Measurements from ENCODE around the gene TOM1L2. TPM values are rescaled to one million over a fixed set of nuclear protein-coding genes. Genes with fewer than 3 reads are reported as not detected.

TOM1L2 gene
- total and polyA plus RNA-seq, 2 donors from 2014 or later = 28.2 to 59.4 TPM

DNA sequence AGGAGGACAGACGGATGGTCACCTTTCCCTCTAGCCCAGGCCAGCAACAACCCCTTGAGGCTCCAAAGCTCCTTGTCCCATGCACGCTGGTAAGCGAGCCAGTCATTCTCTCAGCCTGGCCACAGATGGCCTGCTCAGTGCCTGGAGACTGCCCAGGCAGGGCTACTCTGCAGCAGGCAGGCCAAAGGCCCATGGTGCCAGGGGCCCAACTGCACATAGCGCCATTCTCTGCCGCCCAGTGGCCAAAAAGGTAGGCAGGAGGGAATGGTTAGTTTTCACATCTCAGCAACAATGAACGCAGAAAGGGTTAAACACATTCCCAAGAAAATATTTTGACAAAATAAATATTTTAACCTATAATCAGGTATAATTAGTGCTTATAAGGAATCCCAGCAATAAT, 127.7 kb downstream of the TOM1L2 start:
- no peak for FAIRE-seq
- no peak overlapping the region for H3K4me3 ChIP-seq (ENCODE audit: low read length in 3 of 3)
- TF ChIP-seq, protein P1, sequence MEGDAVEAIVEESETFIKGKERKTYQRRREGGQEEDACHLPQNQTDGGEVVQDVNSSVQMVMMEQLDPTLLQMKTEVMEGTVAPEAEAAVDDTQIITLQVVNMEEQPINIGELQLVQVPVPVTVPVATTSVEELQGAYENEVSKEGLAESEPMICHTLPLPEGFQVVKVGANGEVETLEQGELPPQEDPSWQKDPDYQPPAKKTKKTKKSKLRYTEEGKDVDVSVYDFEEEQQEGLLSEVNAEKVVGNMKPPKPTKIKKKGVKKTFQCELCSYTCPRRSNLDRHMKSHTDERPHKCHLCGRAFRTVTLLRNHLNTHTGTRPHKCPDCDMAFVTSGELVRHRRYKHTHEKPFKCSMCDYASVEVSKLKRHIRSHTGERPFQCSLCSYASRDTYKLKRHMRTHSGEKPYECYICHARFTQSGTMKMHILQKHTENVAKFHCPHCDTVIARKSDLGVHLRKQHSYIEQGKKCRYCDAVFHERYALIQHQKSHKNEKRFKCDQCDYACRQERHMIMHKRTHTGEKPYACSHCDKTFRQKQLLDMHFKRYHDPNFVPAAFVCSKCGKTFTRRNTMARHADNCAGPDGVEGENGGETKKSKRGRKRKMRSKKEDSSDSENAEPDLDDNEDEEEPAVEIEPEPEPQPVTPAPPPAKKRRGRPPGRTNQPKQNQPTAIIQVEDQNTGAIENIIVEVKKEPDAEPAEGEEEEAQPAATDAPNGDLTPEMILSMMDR (IDR thresholded peaks at IDR 0.05; ENCODE audit: borderline replicate concordance, extremely low read depth, insufficient read depth) = no peak
- no peaks in the 10 kb centered on the region for H3K27me3 ChIP-seq (ENCODE audit: control insufficient read depth, insufficient read depth, low read length)
- peak in 1 of 5 donors; percentile 38 for DNase-seq
- intact Hi-C loops (cut with DNase I) = no loop called here
- H3K36me3 ChIP-seq (ENCODE audit: control insufficient read depth in 2 of 3, insufficient read depth in 3 of 3, low read length in 3 of 3) = peaks cover 0 to 2% (median 0%) of the 10 kb centered on the region in 3 donors
- H3K4me1 ChIP-seq (ENCODE audit: control insufficient read depth in 2 of 3, insufficient read depth in 2 of 3, low read depth in 1 of 3, low read length in 3 of 3) = peaks cover 0 to 26% (median 25%) of the 10 kb centered on the region in 3 donors
- H3K9ac ChIP-seq (ENCODE audit: low read length in 3 of 3) = no peak overlapping the region
- H3K27ac ChIP-seq (ENCODE audit: low read depth in 2 of 2, low read length in 2 of 2) = no peak overlapping the region
- no peaks in the 10 kb centered on the region for H3K9me3 ChIP-seq (ENCODE audit: control insufficient read depth in 2 of 3, insufficient read depth in 1 of 3, low read length in 3 of 3)

DNA sequence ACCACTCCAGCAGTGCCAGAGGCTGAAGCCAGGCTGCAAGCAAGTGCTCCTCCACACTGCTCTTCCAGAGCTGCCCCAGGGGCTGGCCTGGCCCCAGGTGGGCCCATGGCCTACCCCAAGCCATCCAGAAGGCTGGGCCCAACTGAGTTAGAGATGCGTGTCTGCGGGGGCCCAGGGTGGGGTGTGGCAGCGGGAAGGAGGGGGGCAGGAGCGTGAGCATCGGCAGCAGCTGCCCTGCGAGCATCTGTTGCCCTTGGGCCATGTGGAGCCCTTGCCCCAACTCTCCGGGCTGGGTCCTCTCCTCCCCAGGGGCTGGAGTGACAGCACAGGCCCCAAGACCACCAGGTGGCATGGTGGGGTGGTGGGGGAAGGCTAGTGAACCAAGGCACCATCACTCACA, 128.1 kb downstream of the TOM1L2 start:
- TF ChIP-seq, protein P1 (IDR thresholded peaks at IDR 0.05; ENCODE audit: borderline replicate concordance, extremely low read depth, insufficient read depth) = no peak
- Histone ChIP-seq H3K27ac (ENCODE audit: low read depth in 2 of 2, low read length in 2 of 2) (no peak overlapping the region), H3K9me3 (ENCODE audit: control insufficient read depth in 2 of 3, insufficient read depth in 1 of 3, low read length in 3 of 3) (no peaks in the 10 kb centered on the region), H3K36me3 (ENCODE audit: control insufficient read depth in 2 of 3, insufficient read depth in 3 of 3, low read length in 3 of 3) (peaks cover 0 to 2% (median 0%) of the 10 kb centered on the region in 3 donors), H3K27me3 (ENCODE audit: control insufficient read depth, insufficient read depth, low read length) (no peaks in the 10 kb centered on the region), H3K4me1 (ENCODE audit: control insufficient read depth in 2 of 3, insufficient read depth in 2 of 3, low read depth in 1 of 3, low read length in 3 of 3) (peaks cover 0 to 25% (median 24%) of the 10 kb centered on the region in 3 donors), H3K4me3 (ENCODE audit: low read length in 3 of 3) (no peak overlapping the region), H3K9ac (ENCODE audit: low read length in 3 of 3) (no peak overlapping the region)
- DNase-seq (peak in 1 of 5 donors; percentile 47), FAIRE-seq (no peak)
- intact Hi-C loops (cut with DNase I) = no loop called here

DNA sequence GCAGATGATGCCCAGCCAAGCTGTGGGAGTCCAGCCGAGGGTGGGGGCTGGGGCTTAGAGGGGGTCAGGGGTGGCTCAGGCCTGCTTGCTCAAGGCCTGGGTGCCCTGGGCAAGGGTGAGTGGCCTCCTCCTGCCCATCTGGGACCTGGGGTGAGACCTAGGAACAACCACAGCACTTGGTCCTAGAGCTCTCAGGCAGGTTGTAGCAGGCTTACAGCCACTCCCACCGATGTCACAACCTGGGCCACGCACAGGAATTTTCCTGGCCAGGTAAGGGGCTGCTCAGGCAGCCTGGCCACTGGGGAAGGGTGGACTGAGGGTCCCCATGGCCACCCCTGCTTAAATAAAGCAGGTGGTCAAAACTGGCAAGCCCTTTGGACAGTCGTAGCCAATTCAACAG, 129.1 kb downstream of the TOM1L2 start:
- H3K9me3 ChIP-seq (ENCODE audit: control insufficient read depth in 2 of 3, insufficient read depth in 1 of 3, low read length in 3 of 3) = no peaks in the 10 kb centered on the region
- peaks cover 0 to 31% (median 24%) of the 10 kb centered on the region in 3 donors for H3K4me1 ChIP-seq (ENCODE audit: control insufficient read depth in 2 of 3, insufficient read depth in 2 of 3, low read depth in 1 of 3, low read length in 3 of 3)
- H3K27me3 ChIP-seq (ENCODE audit: control insufficient read depth, insufficient read depth, low read length) = no peaks in the 10 kb centered on the region
- FAIRE-seq (no peak), DNase-seq (no peak)
- H3K27ac ChIP-seq (ENCODE audit: low read depth in 2 of 2, low read length in 2 of 2) = no peak overlapping the region
- TF ChIP-seq, protein P1 (IDR thresholded peaks at IDR 0.05; ENCODE audit: borderline replicate concordance, extremely low read depth, insufficient read depth) = no peak
- intact Hi-C loops (cut with DNase I) = no loop called here
- H3K36me3 ChIP-seq (ENCODE audit: control insufficient read depth in 2 of 3, insufficient read depth in 3 of 3, low read length in 3 of 3) = peaks cover 0 to 2% (median 0%) of the 10 kb centered on the region in 3 donors
- no peak overlapping the region for H3K4me3 ChIP-seq (ENCODE audit: low read length in 3 of 3)
- H3K9ac ChIP-seq (ENCODE audit: low read length in 3 of 3) = no peak overlapping the region

Data from kidney (tissue), 14 donors.